KMS-11 (cell line): ENCODE results near the gene RHBDD1.
"Not testable (repeated sequence)": the region's sequence is repeated elsewhere in the genome, so short reads cannot be mapped to it uniquely, and the experiment has no call there.

Experiments used
- H2AFZ ChIP-seq: fragments of 200-600 bp; sonication (generic); 2 replicates; pipeline ENCODE4 v1.6.1; 2016; ENCODE audit warnings: antibody characterized with exemption, mixed run types, low read depth
- H3K27ac ChIP-seq: fragments of 200-600 bp; sonication (generic); 2 replicates; pipeline ENCODE4 v1.6.1; 2016; ENCODE audit warnings: mild to moderate bottlenecking, mixed run types
- H3K27me3 ChIP-seq: fragments of 200-600 bp; sonication (generic); 2 replicates; pipeline ENCODE4 v1.6.1; 2017; ENCODE audit warnings: mild to moderate bottlenecking, low read depth, mixed run types, moderate library complexity; ENCODE audit not compliant: insufficient read depth
- H3K36me3 ChIP-seq: fragments of 200-600 bp; sonication (generic); 2 replicates; pipeline ENCODE4 v1.6.1; 2017; ENCODE audit warnings: mild to moderate bottlenecking, mixed run types; ENCODE audit not compliant: insufficient read depth
- H3K4me1 ChIP-seq: fragments of 200-600 bp; sonication (generic); 2 replicates; pipeline ENCODE4 v1.6.1; 2016; ENCODE audit warnings: mild to moderate bottlenecking, low read depth, mixed run types; ENCODE audit not compliant: poor library complexity, severe bottlenecking
- H3K4me2 ChIP-seq: fragments of 200-600 bp; sonication (generic); 2 replicates; pipeline ENCODE4 v1.7.0; 2016; ENCODE audit warnings: mild to moderate bottlenecking, mixed run types
- H3K4me3 ChIP-seq: fragments of 200-600 bp; sonication (generic); IDR thresholded peaks from 2 replicates; pipeline ENCODE4 v1.6.1; 2017; ENCODE audit warnings: low read depth, low read length, mixed read lengths; ENCODE audit not compliant: insufficient read depth
- H3K79me2 ChIP-seq: fragments of 200-600 bp; sonication (generic); 2 replicates; pipeline ENCODE4 v1.6.1; 2016; ENCODE audit warnings: low read depth, mixed run types; ENCODE audit not compliant: insufficient read depth
- H3K9ac ChIP-seq: fragments of 200-600 bp; sonication (generic); 2 replicates; pipeline ENCODE4 v1.6.1; 2016; ENCODE audit warnings: mild to moderate bottlenecking, mixed run types
- H4K20me1 ChIP-seq: fragments of 200-600 bp; sonication (generic); 2 replicates; pipeline ENCODE4 v1.6.1; 2016; ENCODE audit warnings: mild to moderate bottlenecking, mixed run types; ENCODE audit not compliant: insufficient read depth
- CTCF ChIP-seq: fragments of 200-600 bp; sonication (generic); conservative IDR thresholded peaks from 2 replicates; pipeline ENCODE4 v1.6.1; 2017; ENCODE audit warnings: low read depth, mild to moderate bottlenecking, antibody characterized with exemption, low read length, moderate library complexity, mixed read lengths

Gene RHBDD1

GRCh38 chr2:226831266-226831665 is 4.6 kb upstream of the RHBDD1 start:
- Histone ChIP-seq H2AFZ (no peak overlapping the region), H3K4me3 (no peak overlapping the region), H3K27ac (no peak overlapping the region), H3K4me2 (no peak overlapping the region), H3K36me3 (no peaks in the 10 kb centered on the region), H4K20me1 (no peaks in the 10 kb centered on the region), H3K9ac (no peak overlapping the region), H3K79me2 (peaks cover 13% of the 10 kb centered on the region), H3K27me3 (no peaks in the 10 kb centered on the region), H3K4me1 (peaks cover 12% of the 10 kb centered on the region)
- no peak for TF ChIP-seq CTCF

DNA sequence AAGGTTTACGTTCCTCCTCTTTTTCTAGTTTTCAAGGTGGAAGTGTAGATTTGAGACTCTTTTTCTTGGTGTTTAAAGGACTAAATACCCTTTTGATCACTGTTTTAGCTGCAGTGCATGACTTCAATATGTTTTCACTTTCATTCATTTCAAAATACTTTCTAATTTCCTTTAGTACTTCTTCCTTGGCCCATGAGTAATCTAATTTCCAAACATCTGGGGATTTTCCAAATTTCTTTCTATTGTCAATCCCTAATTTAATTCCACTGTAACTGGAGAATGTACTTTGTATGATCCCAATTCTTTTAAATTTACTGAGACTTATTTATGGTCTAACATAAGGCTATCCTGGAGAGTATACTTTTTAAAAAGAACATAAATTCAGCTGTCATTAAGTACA is 3.8 kb upstream of the RHBDD1 start:
- Histone ChIP-seq H3K4me2 (no peak overlapping the region), H4K20me1 (no peaks in the 10 kb centered on the region), H3K4me1 (peaks cover 14% of the 10 kb centered on the region), H3K27me3 (no peaks in the 10 kb centered on the region), H3K36me3 (no peaks in the 10 kb centered on the region), H3K27ac (no peak overlapping the region), H3K9ac (no peak overlapping the region), H3K4me3 (no peak overlapping the region), H3K79me2 (peaks cover 17% of the 10 kb centered on the region), H2AFZ (no peak overlapping the region)
- TF ChIP-seq CTCF, result no peak

DNA sequence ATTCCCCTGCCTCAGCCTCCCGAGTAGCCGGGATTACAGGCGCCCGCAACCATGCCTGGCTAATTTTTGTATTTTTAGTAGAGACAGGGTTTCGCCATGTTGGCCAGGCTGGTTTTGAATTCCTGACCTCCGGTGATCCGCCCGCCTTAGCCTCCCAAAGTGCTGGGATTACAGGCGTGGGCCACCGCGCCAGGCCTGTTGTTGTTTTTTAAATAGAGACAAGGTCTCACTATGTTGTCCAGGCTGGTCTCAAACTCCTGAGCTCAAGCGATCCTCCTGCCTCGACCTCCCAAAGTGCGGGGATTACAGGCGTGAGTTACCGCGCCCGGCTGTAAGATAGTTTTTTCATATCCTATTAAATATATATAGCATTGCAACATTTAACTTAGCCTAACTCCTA is 974 bp upstream of the RHBDD1 start:
- H3K4me2 ChIP-seq, result peak overlapping the region; percentile 87
- not testable (repeated sequence) for H4K20me1 ChIP-seq, H3K27me3 ChIP-seq, H3K36me3 ChIP-seq
- H3K79me2 ChIP-seq, result peaks cover 33% of the 10 kb centered on the region
- H3K4me1 ChIP-seq, result peaks cover 29% of the 10 kb centered on the region
- peak overlapping the region; percentile 86 for H3K9ac ChIP-seq
- H3K4me3 ChIP-seq, result peak overlapping the region; percentile 3
- H2AFZ ChIP-seq, result peak overlapping the region; percentile 75
- peak overlapping the region; percentile 97 for H3K27ac ChIP-seq

- no peak for TF ChIP-seq CTCF
- Histone ChIP-seq H3K36me3 (no peaks in the 10 kb centered on the region), H3K4me1 (peaks cover 29% of the 10 kb centered on the region), H3K27me3 (no peaks in the 10 kb centered on the region), H3K4me2 (peak overlapping the region; percentile 87), H2AFZ (peak overlapping the region; percentile 75), H3K9ac (peak overlapping the region; percentile 86), H3K4me3 (peak overlapping the region; percentile 3), H3K79me2 (peaks cover 33% of the 10 kb centered on the region), H3K27ac (peak overlapping the region; percentile 97), H4K20me1 (no peaks in the 10 kb centered on the region)
These were observed 446 bp upstream of the RHBDD1 start for GRCh38 chr2:226835420-226835795.

GRCh38 chr2:226836548-226836885 is 663 bp downstream of the RHBDD1 start:
- Histone ChIP-seq H3K4me2 (peak overlapping the region; percentile 87), H3K27me3 (no peaks in the 10 kb centered on the region), H3K4me3 (peak overlapping the region; percentile 84), H3K79me2 (peaks cover 33% of the 10 kb centered on the region), H3K27ac (peak overlapping the region; percentile 97), H3K36me3 (no peaks in the 10 kb centered on the region), H2AFZ (peak overlapping the region; percentile 75), H3K9ac (peak overlapping the region; percentile 86), H3K4me1 (peaks cover 29% of the 10 kb centered on the region), H4K20me1 (no peaks in the 10 kb centered on the region)
- no peak for TF ChIP-seq CTCF
